ENCODE results near the gene PDE12. TPM values are rescaled to one million over a fixed set of nuclear protein-coding genes. Genes with fewer than 3 reads are reported as not detected.
"Not testable (repeated sequence)": the region's sequence is repeated elsewhere in the genome, so short reads cannot be mapped to it uniquely, and the experiment has no call there.

Gene PDE12
- total RNA-seq, 2 experiments from 2014 or later: 24.5 to 26.8 TPM

GRCh38 chr3:57596495-57597126, 40.5 kb downstream of the PDE12 start:
- no peaks in the 10 kb centered on the region for H3K9me3 Mint-ChIP-seq
- ChIA-PET POLR2A (interaction anchor here (0.6 to 0.7 kb wide), 3 partner anchors 41 to 766 kb away, joined by 3 to 7 read pairs (median 3); partner anchors contain the start of gene PDE12), CTCF (interaction anchor here (0.8 to 1.5 kb wide), 4 partner anchors 10 to 168 kb away, joined by 3 to 4 read pairs (median 3); no protein-coding TSS in a partner anchor)
- DNase-seq: peak; percentile 70
- H3K27ac Mint-ChIP-seq: peak overlapping the region; percentile 98
- H3K27me3 Mint-ChIP-seq: no peaks in the 10 kb centered on the region
- peaks cover 24% of the 10 kb centered on the region for H3K36me3 Mint-ChIP-seq (ENCODE audit: low read depth)
- H3K4me1 Mint-ChIP-seq: peaks cover 38% of the 10 kb centered on the region
- H3K4me3 Mint-ChIP-seq: peak overlapping the region; percentile 88

DNA sequence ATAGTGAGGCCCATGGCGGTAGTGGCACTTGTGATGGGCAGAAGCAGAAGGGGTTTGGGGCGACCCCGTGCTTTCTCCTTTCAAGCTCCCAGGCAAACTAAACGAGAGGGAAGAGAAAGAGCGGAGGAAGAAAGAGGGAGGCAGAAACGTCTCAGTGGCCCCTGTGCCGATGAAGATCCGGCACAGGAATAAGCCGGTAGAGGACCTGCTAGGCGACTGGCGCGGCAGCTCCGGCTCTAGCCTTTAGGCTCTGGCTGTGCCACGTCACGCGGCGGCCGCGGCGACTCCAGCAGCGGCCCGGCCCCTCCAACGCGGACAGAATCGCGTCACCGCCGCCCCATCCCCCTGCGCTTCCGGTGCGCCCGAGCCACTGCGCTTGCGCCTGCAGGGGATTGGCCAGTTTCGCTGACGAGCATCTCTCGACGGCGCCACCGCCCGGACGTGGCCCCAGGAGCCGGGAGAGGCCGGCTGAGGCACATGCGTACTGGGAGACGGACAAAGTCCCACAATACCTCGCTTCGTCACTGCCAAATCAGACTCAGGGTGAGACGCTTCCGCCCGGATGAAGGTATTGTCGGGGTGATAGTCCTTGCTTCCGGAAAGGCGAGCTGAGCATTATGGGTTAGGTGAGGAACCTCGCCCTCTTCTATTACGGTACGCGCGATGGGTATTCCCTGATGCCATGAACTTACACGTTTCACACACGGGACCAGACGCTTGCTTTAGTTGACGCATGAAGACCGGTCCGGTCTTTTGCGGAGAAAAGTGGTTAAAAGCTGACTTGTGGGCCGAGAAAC, 41.3 kb downstream of the PDE12 start, which contains the start of gene ARF4:
ARF4 (minus strand) TSS at position 218 of the 797 bp plus-strand sequence; CDS start at position 14, 204 bp downstream.
- POLR2A ChIA-PET: no interaction called here
- DNase-seq: peak; percentile 99
- Mint-ChIP-seq H3K36me3 (ENCODE audit: low read depth) (peaks cover 27% of the 10 kb centered on the region), H3K27me3 (no peaks in the 10 kb centered on the region), H3K4me3 (peak within 1 kb of the TSS; percentile 88), H3K27ac (peak within 1 kb of the TSS; percentile 98), H3K9me3 (peaks cover 3% of the 10 kb centered on the region), H3K4me1 (peaks cover 35% of the 10 kb centered on the region)
- CTCF ChIA-PET: interaction anchor here (0.8 to 1.5 kb wide), 4 partner anchors 10 to 167 kb away, joined by 3 to 4 read pairs (median 3); no protein-coding TSS in a partner anchor

DNA sequence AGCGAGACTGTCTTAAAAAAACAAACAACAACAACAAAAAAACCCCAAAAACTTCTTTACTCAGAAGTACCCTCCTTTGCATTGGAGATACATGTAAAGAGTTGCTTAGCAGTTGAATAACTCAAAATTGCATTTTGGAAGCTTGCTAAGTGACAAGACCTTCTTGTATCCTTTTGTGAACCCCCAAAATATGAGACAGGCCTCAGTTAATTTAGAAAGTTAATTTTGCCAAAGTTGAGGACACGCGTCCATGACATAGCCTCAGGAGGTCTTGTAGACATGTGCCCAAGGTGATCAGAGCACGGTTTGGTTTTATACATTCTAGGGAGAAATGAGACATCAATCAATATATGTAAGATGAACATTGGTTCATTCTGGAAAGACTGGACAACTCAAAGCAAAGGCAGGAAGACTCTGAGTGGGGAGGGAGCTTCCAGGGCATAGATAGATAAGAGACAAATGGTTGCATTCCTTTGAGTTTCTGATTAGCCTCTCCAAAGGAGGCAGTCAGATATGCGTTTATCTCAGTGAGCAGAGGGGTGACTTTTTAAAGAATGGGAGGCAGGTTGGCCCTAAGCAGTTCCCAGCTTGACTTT, 42.8 kb downstream of the PDE12 start:
- H3K4me3 Mint-ChIP-seq: peak overlapping the region; percentile 88
- H3K4me1 Mint-ChIP-seq: peaks cover 28% of the 10 kb centered on the region
- peaks cover 28% of the 10 kb centered on the region for H3K36me3 Mint-ChIP-seq (ENCODE audit: low read depth)
- peaks cover 3% of the 10 kb centered on the region for H3K9me3 Mint-ChIP-seq
- no peaks in the 10 kb centered on the region for H3K27me3 Mint-ChIP-seq
- ChIA-PET POLR2A (interaction anchor here (0.7 kb wide), 1 partner anchor 82 kb away, joined by 4 read pairs; no protein-coding TSS in a partner anchor), CTCF (interaction anchor here (0.6 to 1.4 kb wide), 2 partner anchors 201 to 714 kb away, joined by 3 read pairs; no protein-coding TSS in a partner anchor)
- no peak for DNase-seq
- H3K27ac Mint-ChIP-seq: peak overlapping the region; percentile 98

DNA sequence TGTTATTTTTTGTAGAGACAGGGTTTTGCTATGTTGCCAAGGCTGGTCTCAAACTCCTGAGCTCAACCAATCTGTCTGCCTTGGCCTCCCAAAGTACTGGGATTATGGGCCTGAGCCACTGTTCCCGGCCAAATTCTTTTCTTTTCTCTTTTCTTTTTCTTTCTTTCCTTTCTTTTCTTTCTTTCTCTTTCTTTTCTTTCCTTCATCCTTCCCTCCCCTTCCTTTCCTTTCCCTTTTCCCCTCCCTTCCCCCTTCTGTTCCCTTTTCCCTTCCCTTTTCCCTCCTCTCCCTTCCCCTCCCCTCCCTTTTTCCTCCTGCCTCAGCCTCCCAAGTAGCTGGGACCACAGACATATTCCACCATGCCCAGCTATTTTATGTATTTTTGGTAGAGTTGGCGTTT, 44.1 kb downstream of the PDE12 start:
- Mint-ChIP-seq H3K27me3 (no peaks in the 10 kb centered on the region), H3K4me1 (peaks cover 17% of the 10 kb centered on the region), H3K27ac (peak overlapping the region; percentile 19), H3K9me3 (peaks cover 7% of the 10 kb centered on the region), H3K4me3 (no peak overlapping the region), H3K36me3 (ENCODE audit: low read depth) (peaks cover 27% of the 10 kb centered on the region)
- no peak for DNase-seq
- POLR2A ChIA-PET: no interaction called here
- CTCF ChIA-PET: no interaction called here

- peaks cover 58% of the 10 kb centered on the region for H3K36me3 Mint-ChIP-seq (ENCODE audit: low read depth)
- no peak for DNase-seq
- peaks cover 27% of the 10 kb centered on the region for H3K9me3 Mint-ChIP-seq
- ChIA-PET POLR2A (interaction anchor here (0.6 kb wide), 1 partner anchor 206 kb away, joined by 3 read pairs; no protein-coding TSS in a partner anchor), CTCF (no interaction called here)
- H3K27ac Mint-ChIP-seq: no peak overlapping the region
- no peaks in the 10 kb centered on the region for H3K27me3 Mint-ChIP-seq
- no peaks in the 10 kb centered on the region for H3K4me1 Mint-ChIP-seq
- no peak overlapping the region for H3K4me3 Mint-ChIP-seq
Observed at GRCh38 chr3:57604971-57605370, 48.9 kb downstream of the PDE12 start.

DNA sequence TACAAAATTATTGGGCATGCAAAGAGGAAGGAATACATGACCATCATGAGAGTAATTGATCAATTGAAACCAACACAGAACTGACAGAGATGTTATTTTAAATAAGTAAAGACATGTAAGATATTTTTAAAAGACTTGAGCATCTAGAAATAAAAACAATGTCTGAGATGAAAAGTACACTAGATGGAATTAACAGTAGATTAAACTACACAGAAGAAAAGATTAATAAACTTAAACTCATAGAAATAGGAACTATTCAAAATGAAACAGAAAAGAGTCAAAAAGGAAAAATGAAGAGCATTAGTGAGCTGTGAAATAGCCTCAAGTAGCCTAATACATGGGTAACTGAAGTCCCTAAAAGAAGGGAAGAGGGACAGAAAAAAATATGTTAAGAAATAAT, 49.6 kb downstream of the PDE12 start:
- no peak for DNase-seq
- ChIA-PET POLR2A (interaction anchor here (0.6 kb wide), 1 partner anchor 207 kb away, joined by 3 read pairs; no protein-coding TSS in a partner anchor), CTCF (interaction anchor here (0.7 kb wide), 1 partner anchor 448 kb away, joined by 3 read pairs; no protein-coding TSS in a partner anchor)
- Mint-ChIP-seq H3K27ac (no peak overlapping the region), H3K4me3 (no peak overlapping the region), H3K4me1 (no peaks in the 10 kb centered on the region), H3K27me3 (no peaks in the 10 kb centered on the region), H3K9me3 (peaks cover 33% of the 10 kb centered on the region), H3K36me3 (ENCODE audit: low read depth) (peaks cover 61% of the 10 kb centered on the region)

- H3K9me3 Mint-ChIP-seq: peaks cover 26% of the 10 kb centered on the region
- CTCF ChIA-PET, H3K4me1 Mint-ChIP-seq, H3K27me3 Mint-ChIP-seq, POLR2A ChIA-PET, H3K4me3 Mint-ChIP-seq, DNase-seq: not testable (repeated sequence)
- peaks cover 42% of the 10 kb centered on the region for H3K36me3 Mint-ChIP-seq (ENCODE audit: low read depth)
- H3K27ac Mint-ChIP-seq: peak overlapping the region; percentile 13
Observed at GRCh38 chr3:57611870-57612269, 55.8 kb downstream of the PDE12 start.

GRCh38 chr3:57616233-57616632, 60.2 kb downstream of the PDE12 start:
- DNase-seq: no peak
- H3K4me3 Mint-ChIP-seq: no peak overlapping the region
- peaks cover 8% of the 10 kb centered on the region for H3K9me3 Mint-ChIP-seq
- no peak overlapping the region for H3K27ac Mint-ChIP-seq
- peaks cover 8% of the 10 kb centered on the region for H3K4me1 Mint-ChIP-seq
- ChIA-PET CTCF (no interaction called here), POLR2A (no interaction called here)
- H3K27me3 Mint-ChIP-seq: no peaks in the 10 kb centered on the region
- H3K36me3 Mint-ChIP-seq (ENCODE audit: low read depth): peaks cover 17% of the 10 kb centered on the region

Other genes starting within 250 kb of the PDE12 start
- gene DNAH12, start 11.9 kb upstream of the PDE12 start, total RNA-seq: under 1 TPM; 0.06 to 0.10 TPM
- 10 to 100 TPM; 42.3 to 50.3 TPM for gene ARF4, start 41.1 kb downstream of the PDE12 start, total RNA-seq
- gene DENND6A, start 136.8 kb downstream of the PDE12 start, total RNA-seq: 10 to 100 TPM; 26.3 to 28.1 TPM
- gene SLMAP, start 200.0 kb downstream of the PDE12 start, total RNA-seq: 10 to 100 TPM; 47.2 to 51.2 TPM